CD4-positive, alpha-beta T cell treated with Interleukin-15 for 4 hours (primary cell): Measurements from ENCODE around the gene SRF.

Experiments
- DNase-seq: peaks from one replicate; pipeline ENCODE4 v3.0.0-alpha.2; 2020; ENCODE audit warnings: low spot score

The SRF gene

GRCh38 chr6:43217351-43217750 lies 46.3 kb downstream of the SRF start:
- DNase-seq = no peak

GRCh38 chr6:43219119-43219518 lies 48.0 kb downstream of the SRF start:
- no peak for DNase-seq

- DNase-seq = no peak
Measured at GRCh38 chr6:43219814-43220213, 48.7 kb downstream of the SRF start.

- no peak for DNase-seq
Measured at GRCh38 chr6:43220439-43220951, 49.4 kb downstream of the SRF start.

- no peak for DNase-seq
Measured at GRCh38 chr6:43221046-43221972, 50.2 kb downstream of the SRF start.

GRCh38 chr6:43222418-43223059 lies 51.5 kb downstream of the SRF start:
- no peak for DNase-seq

- no peak for DNase-seq
Measured at GRCh38 chr6:43223175-43223574, 52.1 kb downstream of the SRF start.

- no peak for DNase-seq
Measured at GRCh38 chr6:43226192-43226851, 55.3 kb downstream of the SRF start.

GRCh38 chr6:43228951-43229802 lies 58.1 kb downstream of the SRF start, which contains the start of gene DNPH1:
DNPH1 (minus strand) TSS chr6:43229481; CDS start chr6:43229456, 25 bp downstream.
- DNase-seq = peak; percentile 82

GRCh38 chr6:43229803-43230620 lies 58.9 kb downstream of the SRF start:
- no peak for DNase-seq

- no peak for DNase-seq
Measured at GRCh38 chr6:43231053-43231452, 60.0 kb downstream of the SRF start.
